Kidney epithelial cell (primary cell): ENCODE data around the gene SYNJ2. TPM values are rescaled to one million over a fixed set of nuclear protein-coding genes. Genes with fewer than 3 reads are reported as not detected.
"Not testable (repeated sequence)": the region's sequence is repeated elsewhere in the genome, so short reads cannot be mapped to it uniquely, and the experiment has no call there.

Experiments
- DNase-seq: peaks from one replicate; pipeline ENCODE4 v3.0.0-alpha.2; 2010; ENCODE audit warnings: low read depth
- H3K27me3 ChIP-seq: 2 replicates; pipeline ENCODE4 v1.6.0; 2011; ENCODE audit warnings: low read length; ENCODE audit not compliant: control insufficient read depth, insufficient read depth
- H3K36me3 ChIP-seq: 2 replicates; pipeline ENCODE4 v1.5.1; 2011; ENCODE audit warnings: low read length; ENCODE audit not compliant: control insufficient read depth, insufficient read depth
- H3K4me3 ChIP-seq: 2 replicates; pipeline ENCODE4 v1.5.1; 2011; ENCODE audit warnings: low read depth, mild to moderate bottlenecking, control low read depth, low read length
- total RNA-seq: library from RNA; depleted of rRNA; stranded (reverse); fragments of >200 nt; gene quantifications from 2 replicates; pipeline ENCODE4 v1.2.3, GENCODE V29; 2015
- TF ChIP-seq, protein P1 (sequence below): IDR thresholded peaks from 2 replicates; pipeline ENCODE4 v1.5.1; 2011; ENCODE audit warnings: mild to moderate bottlenecking, moderate library complexity, low read length, control low read depth, inconsistent platforms; ENCODE audit not compliant: insufficient read depth, poor library complexity, severe bottlenecking

Gene SYNJ2
- total RNA-seq, 1 donor from 2014 or later, result 14.3 TPM

DNA sequence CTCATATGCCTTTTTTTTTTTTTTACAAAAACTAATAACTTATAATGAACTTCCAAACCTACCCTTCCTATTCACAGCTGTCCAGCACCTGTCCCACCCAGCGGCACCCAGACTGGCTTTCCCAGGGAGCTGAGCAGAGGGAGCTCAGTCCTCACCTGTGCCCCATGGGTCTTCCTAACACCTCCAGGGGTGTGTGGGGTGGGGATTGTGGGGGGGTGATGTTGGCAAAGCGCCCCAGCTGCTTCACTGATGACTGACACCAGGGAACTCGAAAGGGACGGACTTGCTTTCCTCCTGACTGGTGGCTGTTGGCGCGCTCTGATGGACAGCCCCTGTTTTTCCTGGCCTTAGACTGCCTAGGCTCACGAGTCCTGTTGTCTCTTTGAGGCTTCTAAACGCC, 14.2 kb upstream of the SYNJ2 start:
- no peak overlapping the region for H3K4me3 ChIP-seq

DNA sequence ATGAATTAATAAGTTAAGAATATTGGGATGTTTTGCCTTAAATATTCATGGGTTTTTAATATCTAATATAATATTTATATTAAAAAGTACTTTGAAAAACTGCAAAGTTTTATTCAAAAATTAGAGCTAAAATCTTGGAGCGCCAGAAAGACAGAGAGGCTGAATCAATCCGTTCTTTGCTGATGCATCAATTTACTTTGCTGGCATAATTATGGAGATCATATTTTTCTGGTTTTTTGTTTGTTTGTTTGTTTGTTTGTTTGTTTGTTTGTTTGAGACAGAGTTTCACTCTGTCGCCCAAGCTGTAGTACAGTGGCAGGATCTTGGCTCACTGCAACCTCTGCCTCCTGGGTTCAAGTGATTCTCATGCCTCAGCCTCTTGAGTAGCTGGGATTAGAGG, 9.5 kb upstream of the SYNJ2 start:
- not testable (repeated sequence) for H3K4me3 ChIP-seq, H3K36me3 ChIP-seq, DNase-seq, H3K27me3 ChIP-seq

More for the DNA sequence above, 14.2 kb upstream of the SYNJ2 start:
- TF ChIP-seq, protein P1, sequence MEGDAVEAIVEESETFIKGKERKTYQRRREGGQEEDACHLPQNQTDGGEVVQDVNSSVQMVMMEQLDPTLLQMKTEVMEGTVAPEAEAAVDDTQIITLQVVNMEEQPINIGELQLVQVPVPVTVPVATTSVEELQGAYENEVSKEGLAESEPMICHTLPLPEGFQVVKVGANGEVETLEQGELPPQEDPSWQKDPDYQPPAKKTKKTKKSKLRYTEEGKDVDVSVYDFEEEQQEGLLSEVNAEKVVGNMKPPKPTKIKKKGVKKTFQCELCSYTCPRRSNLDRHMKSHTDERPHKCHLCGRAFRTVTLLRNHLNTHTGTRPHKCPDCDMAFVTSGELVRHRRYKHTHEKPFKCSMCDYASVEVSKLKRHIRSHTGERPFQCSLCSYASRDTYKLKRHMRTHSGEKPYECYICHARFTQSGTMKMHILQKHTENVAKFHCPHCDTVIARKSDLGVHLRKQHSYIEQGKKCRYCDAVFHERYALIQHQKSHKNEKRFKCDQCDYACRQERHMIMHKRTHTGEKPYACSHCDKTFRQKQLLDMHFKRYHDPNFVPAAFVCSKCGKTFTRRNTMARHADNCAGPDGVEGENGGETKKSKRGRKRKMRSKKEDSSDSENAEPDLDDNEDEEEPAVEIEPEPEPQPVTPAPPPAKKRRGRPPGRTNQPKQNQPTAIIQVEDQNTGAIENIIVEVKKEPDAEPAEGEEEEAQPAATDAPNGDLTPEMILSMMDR, result no peak
- Histone ChIP-seq H3K27me3 (no peaks in the 10 kb centered on the region), H3K36me3 (no peaks in the 10 kb centered on the region)
- no peak for DNase-seq

DNA sequence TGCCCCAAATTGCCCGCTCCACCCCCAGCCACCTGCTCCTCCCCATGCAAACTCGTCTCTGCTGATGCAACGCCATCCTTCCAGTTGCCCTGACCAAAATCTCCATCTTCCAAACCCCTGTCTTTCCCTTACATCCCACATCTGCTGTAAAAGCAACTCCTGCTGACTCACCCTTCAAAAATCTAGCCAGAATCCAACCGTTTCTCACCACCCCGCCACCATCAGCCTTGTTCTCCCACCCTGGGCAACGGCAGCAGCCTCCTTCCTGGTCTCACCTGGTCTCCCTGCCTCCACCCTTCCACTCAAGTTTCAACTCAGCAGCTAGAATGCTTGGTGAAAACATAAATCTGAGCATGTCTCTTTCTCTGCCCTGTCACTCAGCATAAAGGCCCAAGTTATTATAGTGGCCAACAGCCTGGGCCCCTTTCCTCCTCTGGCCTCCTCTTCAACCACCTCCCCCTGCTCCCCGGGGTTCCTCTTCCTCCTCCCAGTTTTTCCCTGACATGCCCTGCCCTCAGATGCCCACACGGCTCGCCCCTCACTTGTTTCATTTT, 7.2 kb upstream of the SYNJ2 start:
- Histone ChIP-seq H3K4me3 (no peak overlapping the region), H3K36me3 (no peaks in the 10 kb centered on the region), H3K27me3 (no peaks in the 10 kb centered on the region)
- no peak for DNase-seq
- TF ChIP-seq, protein P1, result no peak

DNA sequence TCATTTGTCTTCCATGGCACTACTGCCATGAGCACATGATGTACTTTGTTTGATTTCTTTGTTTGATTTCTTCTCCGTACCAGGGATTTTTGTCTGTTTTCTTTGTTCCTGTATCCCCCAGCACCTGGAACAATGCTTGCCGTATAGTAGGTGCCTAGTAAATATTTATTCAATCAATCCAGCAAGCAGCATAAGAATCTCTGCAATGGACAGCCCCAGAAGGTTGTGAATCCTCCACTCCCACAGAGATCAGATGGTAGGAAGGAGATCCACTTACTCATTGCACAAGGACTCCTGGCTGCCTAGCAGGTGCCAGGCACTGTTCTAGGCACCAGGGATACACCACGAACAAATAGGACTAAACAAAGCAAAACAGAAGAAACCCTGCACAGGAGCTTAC, 6.7 kb upstream of the SYNJ2 start:
- DNase-seq, result no peak
- no peaks in the 10 kb centered on the region for H3K27me3 ChIP-seq
- TF ChIP-seq, protein P1, result no peak
- no peak overlapping the region for H3K4me3 ChIP-seq
- no peaks in the 10 kb centered on the region for H3K36me3 ChIP-seq

DNA sequence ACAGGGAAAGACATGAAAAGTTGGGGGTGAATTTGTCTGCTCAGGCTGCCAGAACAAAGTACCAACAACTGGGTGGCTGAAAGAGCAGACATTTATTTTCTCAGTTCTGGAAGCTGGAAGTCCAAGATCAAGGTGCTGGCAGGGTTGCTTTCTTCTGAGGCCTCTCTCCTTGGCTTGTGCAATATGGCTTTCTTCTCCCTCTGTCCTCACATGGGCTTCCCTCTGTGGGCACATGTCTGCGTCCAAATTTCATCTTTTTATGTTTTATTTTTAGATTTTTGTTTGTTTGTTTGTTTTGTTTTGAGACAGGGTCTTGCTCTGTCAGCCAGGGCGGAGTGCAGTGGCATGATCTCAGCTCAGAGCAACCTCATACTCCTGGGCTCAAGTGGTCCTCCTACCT, 6.2 kb upstream of the SYNJ2 start:
- TF ChIP-seq, protein P1, result no peak
- H3K36me3 ChIP-seq, result no peaks in the 10 kb centered on the region
- DNase-seq, result no peak

DNA sequence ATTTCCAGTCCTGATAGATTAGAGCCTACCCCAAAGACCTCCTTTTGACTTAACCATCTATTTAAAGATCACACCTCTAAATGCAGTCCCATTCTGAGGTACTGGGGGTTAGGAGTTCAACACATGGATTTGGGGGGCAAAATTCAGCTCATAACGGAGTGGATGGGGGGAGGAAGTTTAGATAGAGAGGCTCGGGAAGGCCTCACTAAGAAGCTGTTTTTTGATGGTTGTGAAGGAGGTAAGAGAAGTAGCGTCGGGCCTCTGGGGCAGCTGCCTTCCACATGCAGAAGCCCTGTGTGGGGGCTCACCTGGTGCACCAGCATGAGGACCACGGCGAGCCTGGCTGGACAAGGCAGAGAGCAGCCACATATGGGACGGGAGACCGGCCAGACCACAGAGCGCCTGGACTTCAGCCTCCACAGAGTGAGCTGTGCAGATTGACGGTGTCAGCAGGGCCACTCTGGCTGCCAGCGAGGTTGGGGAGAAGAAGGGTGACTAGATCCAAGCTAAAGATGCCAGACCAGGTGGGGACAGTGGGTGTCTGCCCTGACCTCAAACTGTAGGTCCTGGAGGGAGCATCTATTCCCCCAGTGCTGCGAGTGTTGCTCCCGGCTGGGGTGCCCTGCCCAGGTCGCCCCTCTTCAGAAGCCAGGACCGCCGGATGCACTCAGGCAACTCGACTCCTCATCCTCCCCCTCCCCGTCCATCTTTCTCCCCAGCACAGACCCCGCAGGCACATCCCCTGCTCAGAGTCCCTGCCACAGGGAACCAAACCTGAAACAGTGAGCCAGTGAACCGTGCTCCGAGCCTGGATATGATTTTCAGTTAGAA, 5.1 kb upstream of the SYNJ2 start:
- H3K27me3 ChIP-seq, result no peaks in the 10 kb centered on the region
- TF ChIP-seq, protein P1, result no peak
- no peak for DNase-seq

More for the DNA sequence above, 6.2 kb upstream of the SYNJ2 start:
- Histone ChIP-seq H3K4me3 (no peak overlapping the region), H3K27me3 (no peaks in the 10 kb centered on the region)

More for the DNA sequence above, 5.1 kb upstream of the SYNJ2 start:
- Histone ChIP-seq H3K36me3 (no peaks in the 10 kb centered on the region), H3K4me3 (no peak overlapping the region)
